ENCODE results near the gene PPP2R5C. TPM values are rescaled to one million over a fixed set of nuclear protein-coding genes. Genes with fewer than 3 reads are reported as not detected.

Gene PPP2R5C
- total RNA-seq, 1 donor from 2014 or later = 170 TPM

DNA sequence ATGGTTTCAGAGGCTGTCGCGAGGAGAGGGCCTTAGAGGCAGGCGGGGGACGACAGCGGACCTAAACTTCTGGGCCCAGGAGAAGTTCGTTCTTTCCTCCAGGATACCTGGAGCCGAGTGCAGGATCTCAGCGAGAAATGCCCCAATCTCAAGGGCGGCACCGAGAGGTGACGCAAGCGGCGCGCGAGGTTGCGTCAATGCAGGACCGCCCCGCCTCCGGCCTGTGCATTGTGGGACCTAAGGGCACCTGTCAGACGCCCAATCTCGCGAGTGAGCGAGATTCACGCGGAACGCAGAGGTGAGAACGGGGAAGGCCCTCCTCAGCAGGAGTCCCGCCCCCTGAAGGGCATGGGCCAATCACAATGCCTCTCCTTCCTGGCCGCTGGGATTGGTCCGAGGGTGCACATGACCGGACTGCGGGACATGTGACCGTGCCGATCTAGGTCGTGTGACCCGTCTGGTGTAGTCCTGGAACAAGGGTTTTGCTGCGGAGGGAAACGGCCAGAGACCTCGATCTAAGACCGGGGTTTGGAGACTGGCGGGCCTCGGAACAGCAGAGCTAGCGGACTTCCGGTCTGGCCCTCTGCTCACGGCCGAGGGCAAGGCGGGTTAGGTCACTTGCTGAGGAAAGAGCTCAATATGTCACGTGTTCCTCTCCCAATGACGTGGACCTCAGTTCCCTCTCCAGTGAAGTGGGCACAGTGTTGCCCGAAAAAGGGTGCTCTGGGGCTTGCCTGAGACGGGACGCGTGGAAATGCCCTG lies 186.6 kb downstream of the PPP2R5C start:
- intact Hi-C loops (cut with micrococcal nuclease) = loop anchor here (1.0 to 5.0 kb wide), 4 partner anchors 16 to 369 kb away; partner anchors contain the start of genes DYNC1H1 and ZNF839
- Mint-ChIP-seq H3K9me3 (no peaks in the 10 kb centered on the region), H3K27ac (peak overlapping the region; percentile 97), H3K4me1 (ENCODE audit: low read depth) (peaks cover 11% of the 10 kb centered on the region), H3K4me3 (ENCODE audit: low read depth) (peak overlapping the region; percentile 95), H3K27me3 (ENCODE audit: low read depth) (peaks cover 15% of the 10 kb centered on the region), H3K36me3 (ENCODE audit: low read depth) (no peaks in the 10 kb centered on the region)
- peak; percentile 100 for DNase-seq (ENCODE audit: low spot score)

DNA sequence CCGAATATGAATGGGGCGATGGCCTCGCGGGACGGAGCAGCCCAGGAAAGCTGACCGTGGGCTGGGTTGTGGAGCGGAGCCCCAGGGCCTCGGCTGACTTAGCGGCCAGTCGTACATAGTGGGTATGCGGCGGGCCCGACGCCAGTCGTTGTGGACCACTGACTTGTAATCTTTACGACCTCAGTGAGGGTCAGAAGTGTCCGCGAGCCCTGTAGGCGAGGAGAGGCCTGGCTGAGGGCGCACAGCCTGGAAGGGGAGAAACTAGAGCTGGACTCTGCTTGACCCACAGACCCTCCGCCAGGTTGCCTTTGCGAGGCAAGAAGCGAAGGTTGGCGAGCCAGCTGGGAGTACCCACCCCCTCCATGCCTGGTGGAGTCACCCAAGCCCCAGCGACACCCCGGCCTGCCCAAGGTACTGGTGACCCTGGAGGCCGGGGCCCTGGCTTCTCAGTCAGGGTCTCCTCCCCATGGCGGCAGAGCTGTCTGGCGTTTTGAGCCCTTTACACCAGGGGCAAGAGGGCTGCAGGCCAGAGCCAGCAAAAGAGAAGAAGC lies 187.2 kb downstream of the PPP2R5C start:
- Mint-ChIP-seq H3K4me1 (ENCODE audit: low read depth) (peaks cover 11% of the 10 kb centered on the region), H3K27ac (peak overlapping the region; percentile 97), H3K9me3 (no peaks in the 10 kb centered on the region), H3K36me3 (ENCODE audit: low read depth) (no peaks in the 10 kb centered on the region), H3K4me3 (ENCODE audit: low read depth) (peak overlapping the region; percentile 95), H3K27me3 (ENCODE audit: low read depth) (peaks cover 10% of the 10 kb centered on the region)
- intact Hi-C loops (cut with micrococcal nuclease) = loop anchor here (1.0 to 5.0 kb wide), 4 partner anchors 16 to 369 kb away; partner anchors contain the start of genes DYNC1H1 and ZNF839
- DNase-seq (ENCODE audit: low spot score) = no peak

DNA sequence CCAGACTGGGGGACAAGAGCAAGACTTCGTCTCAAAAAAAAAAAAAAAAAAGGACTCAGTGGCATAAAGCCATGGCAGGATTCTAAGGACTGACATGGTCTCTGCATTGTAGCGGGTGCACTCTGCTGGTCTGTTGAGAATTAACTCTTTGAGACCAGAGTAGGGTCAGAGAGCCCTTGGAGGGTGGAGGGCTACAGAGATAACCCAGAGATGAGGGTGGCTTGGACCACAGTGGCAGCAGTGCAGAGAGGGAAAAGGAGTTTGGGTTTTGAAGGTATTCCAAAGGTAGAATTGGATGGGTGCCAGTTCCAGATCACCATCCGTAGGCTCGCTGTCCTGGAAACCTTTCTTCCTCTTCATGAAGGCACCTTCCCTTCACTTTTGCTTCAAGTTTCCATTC lies 188.6 kb downstream of the PPP2R5C start:
- no peak for DNase-seq (ENCODE audit: low spot score)
- no peaks in the 10 kb centered on the region for H3K9me3 Mint-ChIP-seq
- intact Hi-C loops (cut with micrococcal nuclease) = no loop called here
- peak overlapping the region; percentile 33 for H3K4me3 Mint-ChIP-seq (ENCODE audit: low read depth)
- H3K27me3 Mint-ChIP-seq (ENCODE audit: low read depth) = peaks cover 7% of the 10 kb centered on the region
- H3K4me1 Mint-ChIP-seq (ENCODE audit: low read depth) = peaks cover 11% of the 10 kb centered on the region
- H3K27ac Mint-ChIP-seq = no peak overlapping the region
- no peaks in the 10 kb centered on the region for H3K36me3 Mint-ChIP-seq (ENCODE audit: low read depth)

DNA sequence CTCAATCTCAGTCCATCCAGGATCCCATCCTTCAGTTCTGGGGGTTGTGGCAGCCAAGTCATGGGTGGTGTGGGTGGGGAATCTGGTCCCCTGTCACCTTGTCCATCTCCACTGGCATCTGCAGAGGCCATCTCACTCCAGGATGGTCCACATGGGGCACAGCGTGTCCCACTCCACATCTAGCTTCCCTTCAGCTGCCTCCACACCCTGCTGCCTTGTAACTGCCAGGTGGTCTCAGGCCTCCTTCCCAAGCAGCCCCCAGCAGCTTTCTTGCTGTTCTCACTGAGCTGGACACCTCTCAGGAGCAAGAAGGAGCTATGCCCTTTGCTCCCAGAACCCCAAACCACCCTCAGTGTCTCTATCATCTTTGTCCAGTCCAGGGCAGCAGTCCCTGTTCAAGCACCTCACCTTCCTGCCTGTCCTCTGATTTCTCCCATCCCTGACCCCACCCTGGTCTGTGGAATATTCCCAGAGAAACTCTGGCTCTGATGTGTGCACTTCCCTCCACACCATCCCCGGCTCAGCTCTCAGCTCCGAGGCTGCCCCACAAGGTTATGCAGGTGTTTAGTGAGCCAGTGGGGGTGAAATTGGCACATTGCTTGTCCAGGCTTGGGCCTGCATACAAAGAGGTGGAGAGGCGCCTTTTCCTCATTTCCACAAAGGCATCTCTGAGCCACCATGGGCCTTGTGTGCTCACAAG lies 189.2 kb downstream of the PPP2R5C start:
- H3K9me3 Mint-ChIP-seq = no peaks in the 10 kb centered on the region
- no peaks in the 10 kb centered on the region for H3K36me3 Mint-ChIP-seq (ENCODE audit: low read depth)
- peak overlapping the region; percentile 14 for H3K4me3 Mint-ChIP-seq (ENCODE audit: low read depth)
- peaks cover 11% of the 10 kb centered on the region for H3K4me1 Mint-ChIP-seq (ENCODE audit: low read depth)
- intact Hi-C loops (cut with micrococcal nuclease) = no loop called here
- peaks cover 3% of the 10 kb centered on the region for H3K27me3 Mint-ChIP-seq (ENCODE audit: low read depth)
- DNase-seq (ENCODE audit: low spot score) = no peak
- H3K27ac Mint-ChIP-seq = no peak overlapping the region

DNA sequence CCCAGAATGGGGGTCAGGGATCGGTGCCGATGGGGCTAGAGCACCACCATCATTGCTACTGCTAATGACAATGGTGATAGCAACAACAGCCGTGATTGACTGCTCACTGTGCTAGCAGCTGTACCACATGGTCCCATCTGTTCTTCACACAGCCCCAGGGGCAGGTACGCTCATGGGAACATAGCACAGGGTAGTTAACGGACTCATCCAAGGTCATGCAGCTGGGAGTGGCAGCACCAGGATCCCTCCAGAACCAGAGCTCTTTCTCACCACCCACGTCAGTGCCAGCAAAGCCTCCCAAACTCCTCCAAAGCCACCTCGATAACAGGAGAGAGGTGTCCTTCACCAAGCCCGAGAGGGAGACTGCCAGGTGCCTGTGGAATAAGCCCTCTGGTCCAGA lies 191.6 kb downstream of the PPP2R5C start:
- Mint-ChIP-seq H3K4me3 (ENCODE audit: low read depth) (no peak overlapping the region), H3K27me3 (ENCODE audit: low read depth) (no peaks in the 10 kb centered on the region), H3K36me3 (ENCODE audit: low read depth) (no peaks in the 10 kb centered on the region), H3K27ac (no peak overlapping the region), H3K4me1 (ENCODE audit: low read depth) (peaks cover 6% of the 10 kb centered on the region), H3K9me3 (no peaks in the 10 kb centered on the region)
- DNase-seq (ENCODE audit: low spot score) = no peak
- intact Hi-C loops (cut with micrococcal nuclease) = no loop called here

DNA sequence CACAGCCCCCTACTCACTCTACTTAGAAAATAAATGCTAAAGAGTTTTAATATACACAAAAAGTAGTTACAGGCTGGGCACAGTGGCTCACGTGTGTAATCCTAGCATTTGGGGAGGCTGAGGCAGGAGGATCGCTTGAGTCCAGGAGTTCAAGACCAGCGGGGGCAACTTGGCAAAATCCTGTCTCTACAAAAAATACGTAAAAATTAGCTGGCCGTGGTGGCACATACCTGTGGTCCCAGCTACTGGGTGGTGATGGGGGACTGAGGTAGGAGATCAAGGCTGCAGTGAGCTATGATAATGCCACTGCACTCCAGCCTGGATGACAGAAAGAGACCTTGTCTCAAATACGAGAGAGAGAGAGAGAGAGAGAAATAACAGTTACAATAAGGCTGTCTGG lies 193.0 kb downstream of the PPP2R5C start:
- no peaks in the 10 kb centered on the region for H3K36me3 Mint-ChIP-seq (ENCODE audit: low read depth)
- no peak overlapping the region for H3K4me3 Mint-ChIP-seq (ENCODE audit: low read depth)
- no peaks in the 10 kb centered on the region for H3K9me3 Mint-ChIP-seq
- H3K4me1 Mint-ChIP-seq (ENCODE audit: low read depth) = no peaks in the 10 kb centered on the region
- no peak for DNase-seq (ENCODE audit: low spot score)
- no peak overlapping the region for H3K27ac Mint-ChIP-seq
- intact Hi-C loops (cut with micrococcal nuclease) = no loop called here
- no peaks in the 10 kb centered on the region for H3K27me3 Mint-ChIP-seq (ENCODE audit: low read depth)

DNA sequence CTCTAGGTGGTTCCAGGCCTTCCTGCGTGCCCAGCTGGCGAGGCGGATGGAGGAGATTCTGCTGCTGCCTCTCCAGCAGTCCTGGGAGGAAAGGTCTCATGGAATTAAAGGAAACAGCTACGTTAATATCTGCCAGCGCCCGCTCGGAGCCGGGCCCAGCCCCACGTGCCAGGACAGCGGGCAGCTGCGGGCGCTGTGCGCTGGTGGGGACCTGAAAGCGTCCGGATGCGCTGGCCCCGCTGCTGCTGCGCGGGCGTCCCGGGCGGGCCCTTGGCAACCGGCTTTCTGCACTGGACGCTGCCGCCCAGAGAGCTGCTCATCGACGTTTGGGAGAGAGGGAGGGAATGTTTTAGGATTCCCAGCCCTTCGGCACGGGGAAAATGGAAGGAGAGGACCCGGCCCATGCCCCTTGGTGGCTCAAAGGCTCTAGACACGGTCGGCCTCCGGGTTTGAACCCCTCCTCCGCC lies 194.2 kb downstream of the PPP2R5C start:
- intact Hi-C loops (cut with micrococcal nuclease) = no loop called here
- no peak for DNase-seq (ENCODE audit: low spot score)
- H3K4me1 Mint-ChIP-seq (ENCODE audit: low read depth) = peaks cover 6% of the 10 kb centered on the region
- no peaks in the 10 kb centered on the region for H3K27me3 Mint-ChIP-seq (ENCODE audit: low read depth)
- no peaks in the 10 kb centered on the region for H3K36me3 Mint-ChIP-seq (ENCODE audit: low read depth)
- no peak overlapping the region for H3K27ac Mint-ChIP-seq
- no peaks in the 10 kb centered on the region for H3K9me3 Mint-ChIP-seq
- H3K4me3 Mint-ChIP-seq (ENCODE audit: low read depth) = no peak overlapping the region

DNA sequence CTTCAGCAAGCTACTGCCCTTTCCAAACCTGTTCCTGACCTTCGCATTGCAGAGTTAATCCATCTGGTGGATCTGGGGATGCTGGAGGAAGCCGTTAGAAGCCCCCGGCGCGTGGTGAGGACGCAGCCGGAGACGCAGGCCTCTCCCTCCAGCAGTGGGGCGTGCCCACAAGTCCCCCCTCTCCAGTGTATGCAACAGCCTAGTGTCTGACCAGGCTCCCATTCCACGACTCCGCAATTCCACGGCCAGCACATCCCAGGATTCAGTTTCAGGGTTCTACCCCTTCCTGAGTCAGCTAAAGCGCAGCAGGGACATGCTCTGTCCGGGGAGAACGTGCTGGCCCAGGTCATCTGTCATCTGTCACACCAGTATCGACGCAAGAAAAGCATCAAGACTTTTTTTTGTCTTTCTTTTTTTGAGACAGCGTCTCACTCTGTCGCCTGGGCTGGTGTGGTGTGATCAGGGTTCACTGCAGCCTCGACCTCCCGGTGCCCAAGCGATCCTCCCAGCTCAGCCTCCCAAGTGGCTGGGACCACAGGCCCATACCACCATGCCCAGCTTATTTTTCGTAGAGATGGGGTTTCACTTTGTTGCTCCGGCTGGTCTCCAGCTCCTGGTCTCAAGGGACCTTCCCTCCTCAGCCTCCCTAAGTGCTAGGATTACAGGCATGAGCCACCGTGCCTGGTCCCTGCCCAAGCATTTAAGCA lies 194.8 kb downstream of the PPP2R5C start:
- Mint-ChIP-seq H3K27ac (no peak overlapping the region), H3K36me3 (ENCODE audit: low read depth) (no peaks in the 10 kb centered on the region), H3K4me1 (ENCODE audit: low read depth) (peaks cover 9% of the 10 kb centered on the region), H3K27me3 (ENCODE audit: low read depth) (no peaks in the 10 kb centered on the region), H3K4me3 (ENCODE audit: low read depth) (no peak overlapping the region), H3K9me3 (no peaks in the 10 kb centered on the region)
- DNase-seq (ENCODE audit: low spot score) = no peak
- intact Hi-C loops (cut with micrococcal nuclease) = no loop called here

DNA sequence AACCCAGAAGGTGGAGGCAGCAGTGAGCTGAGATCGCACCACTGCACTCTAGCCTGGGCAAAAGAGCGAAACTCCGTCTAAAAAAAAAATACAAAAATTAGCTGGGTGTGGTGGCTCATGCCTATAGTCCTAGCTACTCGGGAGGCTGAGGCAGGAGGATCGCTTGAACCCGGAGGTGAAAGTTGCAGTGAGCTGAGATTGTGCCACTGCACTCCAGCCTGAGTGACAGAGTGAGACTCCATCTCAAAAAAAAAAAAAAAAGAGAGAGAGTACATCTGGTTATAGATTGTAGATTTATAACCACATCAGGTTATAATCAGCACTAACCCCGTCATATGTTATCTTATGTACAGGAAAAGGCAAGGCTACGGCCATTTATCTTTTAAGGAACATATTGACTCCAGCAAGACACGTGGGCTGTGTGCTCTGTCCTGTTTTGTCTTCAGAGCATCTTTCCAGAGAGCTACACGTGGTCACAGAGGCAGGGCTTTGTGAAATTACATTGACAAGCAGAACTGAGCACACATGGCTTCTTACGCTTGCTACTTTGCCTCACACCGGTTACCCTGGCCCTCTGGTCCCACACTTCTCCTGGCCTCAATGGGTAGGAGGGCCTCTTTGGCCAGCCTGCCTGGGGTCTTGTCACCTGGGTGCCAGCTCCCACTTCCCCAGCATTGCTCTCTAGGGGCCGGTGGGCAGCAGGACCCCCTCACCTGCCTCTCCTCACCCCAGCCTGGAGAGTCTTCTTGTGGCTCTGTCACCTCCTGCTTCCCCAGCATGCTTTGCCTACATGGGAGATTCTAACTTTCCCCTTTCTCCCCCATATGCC lies 196.1 kb downstream of the PPP2R5C start:
- H3K36me3 Mint-ChIP-seq (ENCODE audit: low read depth) = no peaks in the 10 kb centered on the region
- no peak overlapping the region for H3K27ac Mint-ChIP-seq
- no peak for DNase-seq (ENCODE audit: low spot score)
- H3K9me3 Mint-ChIP-seq = no peaks in the 10 kb centered on the region
- peaks cover 11% of the 10 kb centered on the region for H3K4me1 Mint-ChIP-seq (ENCODE audit: low read depth)
- H3K27me3 Mint-ChIP-seq (ENCODE audit: low read depth) = no peaks in the 10 kb centered on the region
- H3K4me3 Mint-ChIP-seq (ENCODE audit: low read depth) = no peak overlapping the region
- intact Hi-C loops (cut with micrococcal nuclease) = no loop called here

DNA sequence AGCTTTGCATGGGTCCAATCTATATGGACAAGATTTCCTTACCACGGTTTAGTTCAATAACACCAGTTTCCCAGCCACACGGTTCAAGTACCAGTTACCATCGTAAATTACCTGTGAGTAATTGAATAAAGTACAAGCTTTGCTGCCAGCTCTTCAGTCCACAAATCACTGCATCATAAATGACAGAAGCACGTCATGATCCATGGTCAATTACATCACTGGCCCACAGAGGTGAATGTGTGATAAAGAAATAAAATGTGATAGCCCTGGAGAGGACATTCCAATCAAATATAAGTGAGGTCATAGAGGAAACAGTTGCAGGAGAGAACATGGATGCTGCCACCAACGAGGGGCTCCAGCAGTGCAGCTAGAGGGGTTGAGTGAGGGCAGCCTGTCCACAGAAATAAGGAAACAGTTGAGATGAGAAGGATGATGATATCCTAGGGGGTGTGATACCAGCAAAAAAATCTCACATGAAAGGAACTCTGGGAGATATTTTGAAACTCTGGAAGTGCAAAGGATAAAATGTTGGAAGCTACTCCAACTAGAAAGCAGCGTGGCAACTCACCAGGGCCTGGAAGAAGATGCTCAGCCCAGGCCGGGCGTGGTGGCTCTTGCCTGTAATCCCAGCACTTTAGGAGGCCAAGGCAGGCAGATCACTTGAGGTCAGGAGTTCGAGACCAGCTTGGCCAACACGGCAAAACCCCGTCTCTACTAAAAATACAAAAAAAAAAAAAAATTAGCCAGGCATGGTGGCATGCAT lies 197.1 kb downstream of the PPP2R5C start:
- Mint-ChIP-seq H3K4me1 (ENCODE audit: low read depth) (peaks cover 11% of the 10 kb centered on the region), H3K27me3 (ENCODE audit: low read depth) (no peaks in the 10 kb centered on the region), H3K4me3 (ENCODE audit: low read depth) (no peak overlapping the region), H3K9me3 (no peaks in the 10 kb centered on the region), H3K27ac (no peak overlapping the region), H3K36me3 (ENCODE audit: low read depth) (no peaks in the 10 kb centered on the region)
- intact Hi-C loops (cut with micrococcal nuclease) = no loop called here
- DNase-seq (ENCODE audit: low spot score) = no peak

DNA sequence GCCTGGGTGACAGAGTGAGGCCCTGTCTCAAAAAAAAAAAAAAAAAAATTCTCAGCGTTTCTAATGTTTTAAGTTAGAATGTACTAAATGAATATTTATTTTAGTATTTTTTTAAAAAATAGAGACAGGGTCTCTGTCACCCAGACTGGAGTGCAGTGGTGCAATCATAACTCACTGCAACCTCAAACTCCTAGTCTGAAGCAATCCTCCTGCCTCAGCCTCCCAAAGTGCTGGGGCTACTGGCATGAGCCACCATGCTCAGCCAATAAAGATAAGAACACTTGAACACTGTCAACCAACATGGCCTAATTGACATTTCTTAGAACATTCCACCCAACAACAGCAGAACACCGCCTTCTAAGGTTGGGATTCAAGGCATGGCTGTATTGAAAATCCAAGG lies 197.8 kb downstream of the PPP2R5C start:
- Mint-ChIP-seq H3K4me1 (ENCODE audit: low read depth) (peaks cover 17% of the 10 kb centered on the region), H3K27me3 (ENCODE audit: low read depth) (no peaks in the 10 kb centered on the region), H3K9me3 (no peaks in the 10 kb centered on the region), H3K36me3 (ENCODE audit: low read depth) (no peaks in the 10 kb centered on the region), H3K27ac (no peak overlapping the region), H3K4me3 (ENCODE audit: low read depth) (no peak overlapping the region)
- intact Hi-C loops (cut with micrococcal nuclease) = no loop called here
- no peak for DNase-seq (ENCODE audit: low spot score)

Measured in activated T-helper 2 cell treated with anti-CD3 and anti-CD28 coated beads, Interferon-gamma antibody, Interleukin-2, Interleukin-4, amounts not matched to agents 10 μg/mL and 5 μg/mL and 100 μg/mL, durations not matched to agents 14 hours and 24 hours and 36 hours (primary cell).